Smooth muscle cell of the brain vasculature (primary cell): Measurements from ENCODE around the gene TOP2A.
"Not testable (repeated sequence)": the region's sequence is repeated elsewhere in the genome, so short reads cannot be mapped to it uniquely, and the experiment has no call there.

Experiments
- DNase-seq: peaks from one replicate; pipeline ENCODE4 v3.0.0-alpha.2; 2012; ENCODE audit warnings: low read depth, low spot score

TOP2A gene

DNA sequence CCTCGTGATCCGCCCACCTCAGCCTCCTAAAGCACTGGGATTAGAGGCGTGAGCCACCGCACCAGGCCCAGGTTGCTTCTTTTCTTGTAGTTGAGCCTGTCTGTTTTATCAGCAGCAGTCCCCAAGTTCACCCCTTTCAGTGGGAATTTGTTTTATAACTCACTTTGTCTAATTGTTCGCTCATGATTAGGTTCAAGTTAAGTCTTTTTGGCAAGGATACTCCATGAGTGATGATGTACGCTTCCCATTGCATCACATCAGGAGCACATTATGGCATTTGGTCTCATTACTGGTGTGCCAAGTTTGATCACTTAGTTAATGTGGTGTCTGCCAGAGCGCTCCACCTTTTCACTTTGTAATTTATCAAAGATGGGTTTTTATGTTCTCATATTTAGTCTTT lies 38.7 kb downstream of the TOP2A start:
- no peak for DNase-seq

DNA sequence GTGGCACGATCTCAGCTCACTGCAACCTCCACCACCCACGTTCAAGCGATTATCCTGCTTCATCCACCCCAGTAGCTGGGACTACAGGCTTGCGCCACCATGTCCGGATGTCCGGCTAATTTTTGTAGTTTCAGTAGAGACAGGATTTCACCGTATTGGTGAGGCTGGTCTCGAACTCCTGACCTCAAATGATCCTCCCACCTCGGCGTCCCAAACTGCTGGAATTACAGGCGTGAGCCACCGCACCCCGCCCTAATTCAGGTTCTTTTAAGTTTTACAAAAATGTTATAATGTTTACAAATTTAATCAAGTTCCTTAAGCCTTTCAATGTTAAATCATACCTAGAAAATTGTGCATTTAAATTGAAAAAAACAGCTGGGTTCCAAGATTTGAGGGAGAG lies 39.9 kb downstream of the TOP2A start:
- DNase-seq: no peak

DNA sequence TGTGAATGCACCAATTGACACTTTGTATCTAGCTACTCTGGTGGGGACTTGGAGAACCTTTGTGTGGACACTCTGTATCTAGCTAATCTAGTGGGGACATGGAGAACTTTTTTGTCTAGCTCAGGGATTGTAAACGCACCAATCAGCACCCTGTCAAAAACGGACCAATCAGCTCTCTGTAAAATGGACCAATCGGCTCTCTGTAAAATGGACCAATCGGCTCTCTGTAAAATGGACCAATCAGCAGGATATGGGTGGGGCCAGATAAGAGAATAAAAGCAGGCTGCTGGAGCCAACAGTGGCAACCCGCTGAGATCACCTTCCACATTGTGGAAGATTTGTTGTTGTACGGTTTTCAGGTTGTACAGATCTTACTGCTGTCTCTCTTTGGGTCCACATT lies 41.2 kb downstream of the TOP2A start:
- DNase-seq: not testable (repeated sequence)

DNA sequence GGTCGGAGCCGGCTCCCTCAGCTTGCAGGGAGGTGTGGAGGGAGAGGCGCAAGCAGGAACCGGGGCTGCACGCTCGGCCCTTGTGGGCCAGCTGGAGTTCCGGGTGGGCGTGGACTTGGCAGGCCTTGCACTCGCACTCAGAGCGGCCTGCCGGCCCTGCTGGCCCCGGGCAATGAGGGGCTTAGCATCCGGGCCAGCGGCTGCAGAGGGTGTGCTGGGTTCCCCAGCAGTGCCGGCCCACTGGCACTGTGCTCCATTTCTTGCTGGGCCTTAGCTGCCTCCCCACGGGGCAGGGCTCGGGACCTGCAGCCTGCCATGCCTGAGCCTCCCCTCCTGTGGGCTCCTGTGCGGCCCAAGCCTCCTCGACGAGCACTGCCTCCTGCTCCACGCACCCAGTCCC lies 41.9 kb downstream of the TOP2A start:
- not testable (repeated sequence) for DNase-seq

DNA sequence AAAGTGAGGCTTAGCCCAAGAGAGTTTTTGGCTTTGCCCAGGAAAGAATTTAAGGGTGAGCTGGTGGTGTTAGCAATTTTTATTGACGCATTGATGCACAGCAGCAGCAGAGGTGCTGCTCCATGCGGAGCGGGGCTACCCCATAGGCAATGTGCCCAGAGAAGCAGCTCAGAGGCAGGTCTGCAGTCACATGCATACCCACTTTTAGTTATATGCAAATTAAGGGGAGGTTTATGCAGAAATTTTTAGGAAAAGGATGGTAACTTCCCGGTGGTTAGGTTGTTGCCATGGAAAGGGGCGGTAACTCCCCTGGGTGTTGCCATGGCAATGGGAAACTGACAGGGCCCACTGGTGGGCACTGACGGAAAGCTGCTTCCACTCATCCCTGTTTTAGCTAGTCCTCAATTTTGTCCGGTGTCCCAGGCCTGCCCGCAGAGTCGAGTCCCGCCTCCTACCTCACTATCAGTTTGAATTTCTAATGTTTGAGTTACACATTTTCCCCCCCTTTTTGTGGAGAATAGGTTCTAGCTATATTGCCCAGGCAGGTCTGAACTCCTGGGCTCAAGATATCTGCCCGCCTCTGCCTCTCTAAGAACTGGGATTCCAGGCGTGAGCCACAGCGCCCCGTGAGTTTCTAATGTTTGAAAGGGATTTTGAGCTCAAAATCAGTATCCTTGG lies 42.7 kb downstream of the TOP2A start:
- no peak for DNase-seq

DNA sequence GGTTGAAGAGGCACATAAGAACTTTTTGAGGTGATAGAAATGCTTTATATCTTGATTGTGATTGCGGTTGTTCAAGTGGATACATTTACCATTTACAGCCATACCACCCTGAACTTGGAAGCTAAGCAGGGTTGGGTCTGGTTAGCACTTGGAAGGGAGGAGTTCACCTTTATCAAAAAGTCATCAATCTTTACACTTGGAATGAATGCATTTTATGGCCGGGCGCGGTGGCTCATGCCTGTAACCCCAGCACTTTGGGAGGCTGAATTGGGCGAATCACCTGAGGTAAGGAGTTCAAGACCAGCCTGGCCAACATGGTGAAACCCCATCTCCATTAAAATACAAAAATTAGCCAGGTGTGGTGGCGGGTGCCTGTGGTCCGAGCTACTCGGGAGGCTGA lies 43.7 kb downstream of the TOP2A start:
- no peak for DNase-seq

DNA sequence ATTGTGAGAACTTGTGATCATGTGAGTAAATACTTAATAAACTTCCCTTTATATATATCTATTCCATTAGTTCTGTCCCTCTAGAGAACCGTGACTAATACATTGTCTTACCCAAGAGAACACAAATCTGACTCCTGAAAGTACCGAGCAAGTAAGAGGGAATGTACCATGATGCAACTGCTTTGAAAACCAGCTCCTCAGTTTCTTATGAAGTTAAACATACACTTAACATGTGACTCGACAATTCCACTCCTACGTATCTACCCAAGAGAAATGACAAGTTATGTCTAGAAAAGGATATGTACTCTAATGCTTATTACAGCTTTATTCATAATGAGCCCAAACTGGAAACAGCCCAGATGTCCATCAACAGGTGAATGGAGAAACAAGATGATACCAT lies 44.4 kb downstream of the TOP2A start:
- no peak for DNase-seq

DNA sequence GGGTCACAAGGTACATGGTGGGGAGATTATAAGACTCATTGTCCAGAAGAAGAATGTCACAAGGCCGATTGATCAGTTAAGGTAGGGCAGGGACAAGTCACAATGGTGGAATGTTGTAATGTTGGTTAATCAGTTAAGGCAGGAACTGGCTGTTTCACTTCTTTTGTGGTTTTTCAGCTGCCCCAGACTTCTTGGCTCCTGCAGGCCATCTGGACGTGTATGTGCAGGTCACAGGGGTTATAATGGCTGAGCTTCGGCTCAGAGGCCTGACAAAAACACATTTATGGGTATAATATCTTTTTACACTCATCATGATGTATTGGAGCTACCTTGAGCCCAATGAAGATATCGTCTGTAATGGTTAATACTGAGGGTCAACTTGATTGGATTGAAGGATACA lies 45.1 kb downstream of the TOP2A start:
- not testable (repeated sequence) for DNase-seq

DNA sequence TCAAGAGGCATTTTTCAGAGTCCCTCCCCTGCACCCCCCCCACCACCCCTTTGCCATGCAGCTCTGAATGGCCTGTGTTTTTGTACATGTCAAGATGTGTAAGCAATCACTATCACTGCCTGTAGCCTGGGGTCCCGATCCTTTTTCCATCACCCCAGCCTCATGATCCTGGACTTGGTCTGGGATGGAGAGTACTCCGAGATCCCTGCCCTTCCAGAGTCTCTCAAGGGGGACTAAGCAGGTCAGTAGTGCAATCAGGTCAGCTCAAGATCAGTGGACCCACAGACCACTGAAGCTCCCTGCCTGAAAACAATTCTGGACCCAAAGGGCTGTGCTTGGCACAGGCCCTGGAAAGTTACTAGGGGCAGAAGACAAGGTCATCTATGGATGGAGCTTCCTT lies 45.7 kb downstream of the TOP2A start:
- DNase-seq: no peak

DNA sequence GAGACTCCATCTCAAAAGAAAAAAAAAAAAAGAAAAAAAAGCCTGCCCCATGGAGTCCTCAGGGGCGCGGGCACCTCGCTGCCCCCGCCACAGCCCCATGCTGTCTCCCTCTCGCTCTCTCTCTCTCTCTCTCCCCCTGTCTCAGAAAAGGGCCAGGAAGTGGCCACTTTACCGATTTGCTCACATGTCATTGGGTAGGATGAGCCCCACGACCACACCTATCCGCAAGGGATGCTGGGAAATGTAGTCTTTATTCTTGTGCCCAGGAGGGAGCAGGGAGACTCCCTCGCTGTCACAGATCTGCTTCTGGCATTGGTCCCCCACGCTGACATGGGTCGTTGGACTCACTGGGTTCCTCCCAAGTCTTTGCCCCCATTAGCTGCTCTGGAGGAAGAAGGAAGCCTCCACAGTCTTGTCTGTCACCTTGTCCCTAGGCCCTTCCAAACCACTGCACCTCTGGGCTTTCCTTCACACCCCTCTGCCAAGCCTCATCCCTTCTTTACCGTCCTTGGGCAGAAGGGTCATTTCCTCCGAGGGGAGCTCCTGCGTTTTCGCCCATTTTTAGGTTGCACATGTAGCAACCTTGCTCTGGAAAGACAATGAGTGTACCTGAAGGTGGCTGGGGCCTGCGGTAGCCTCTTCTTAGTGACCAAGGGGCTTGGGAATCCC lies 46.3 kb downstream of the TOP2A start:
- DNase-seq: no peak

DNA sequence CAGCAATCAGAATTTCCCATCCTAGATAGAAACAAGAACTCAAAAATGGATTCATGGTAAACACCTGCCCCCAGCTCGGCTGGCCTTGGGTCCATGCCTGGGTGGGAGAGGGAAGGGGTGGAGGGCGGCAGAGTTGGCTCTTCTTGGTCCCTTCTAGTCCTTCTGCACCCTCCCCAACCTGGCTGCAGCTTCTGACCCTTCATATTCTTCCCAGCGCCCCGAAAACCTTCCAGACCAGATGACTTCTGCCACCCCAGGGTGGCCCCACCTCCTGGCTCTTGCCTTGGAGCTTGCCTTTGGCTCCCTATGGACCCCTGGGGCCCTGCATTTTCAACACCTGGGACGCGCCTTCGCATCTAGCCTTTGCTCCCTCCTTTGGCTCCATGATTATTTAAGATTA lies 47.8 kb downstream of the TOP2A start:
- no peak for DNase-seq

DNA sequence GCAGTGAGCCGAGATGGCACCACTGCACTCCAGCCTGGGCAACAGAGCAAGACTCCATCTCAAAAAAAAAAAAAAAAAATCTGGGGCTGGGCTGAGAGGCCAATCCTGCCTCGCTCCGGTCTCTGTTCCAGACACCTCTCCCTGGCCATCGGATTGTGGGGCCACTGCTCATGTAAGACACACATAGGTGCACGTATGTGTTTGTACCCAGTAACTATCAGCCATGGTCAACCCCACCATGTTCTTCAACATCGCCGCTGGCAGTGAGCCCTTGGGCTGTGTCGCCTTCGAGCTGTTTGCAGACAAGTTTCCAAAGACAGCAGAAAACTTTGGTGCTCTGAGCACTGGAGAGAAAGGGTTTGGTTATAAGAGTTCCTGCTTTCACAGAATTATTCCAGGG lies 50.0 kb downstream of the TOP2A start:
- DNase-seq: not testable (repeated sequence)

DNA sequence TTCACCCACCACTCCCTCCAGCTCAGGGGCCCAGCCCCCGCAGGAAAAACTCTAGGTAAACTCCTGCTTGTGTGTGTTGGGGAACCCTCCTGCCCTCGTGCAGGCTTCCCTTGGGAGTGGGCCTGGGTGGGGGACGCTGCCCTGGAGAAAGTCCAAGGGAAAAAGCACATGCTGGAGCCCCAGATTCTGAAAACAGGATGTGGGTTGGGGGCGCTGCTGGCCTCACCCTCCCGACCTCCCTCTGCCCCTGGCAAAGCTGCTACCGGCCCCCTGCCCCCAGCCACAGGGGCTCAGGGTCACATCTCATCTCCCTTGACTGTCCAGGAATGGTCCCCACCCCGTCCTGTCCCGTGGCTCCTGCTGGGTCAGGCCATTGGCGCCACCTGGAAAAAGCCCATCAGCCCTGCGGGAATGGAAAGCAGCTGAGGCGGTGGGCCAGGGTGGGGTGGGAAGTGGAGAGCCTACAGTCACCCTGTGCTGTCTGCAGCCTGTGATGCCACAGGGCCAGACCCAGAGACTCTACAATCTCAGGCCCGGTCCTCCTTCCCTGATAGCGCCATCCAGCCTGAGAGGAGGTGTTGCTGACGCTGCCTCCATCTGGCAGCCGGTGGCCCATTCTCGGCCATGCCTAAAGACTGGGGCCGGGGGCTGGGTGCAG lies 50.7 kb downstream of the TOP2A start:
- DNase-seq: no peak

DNA sequence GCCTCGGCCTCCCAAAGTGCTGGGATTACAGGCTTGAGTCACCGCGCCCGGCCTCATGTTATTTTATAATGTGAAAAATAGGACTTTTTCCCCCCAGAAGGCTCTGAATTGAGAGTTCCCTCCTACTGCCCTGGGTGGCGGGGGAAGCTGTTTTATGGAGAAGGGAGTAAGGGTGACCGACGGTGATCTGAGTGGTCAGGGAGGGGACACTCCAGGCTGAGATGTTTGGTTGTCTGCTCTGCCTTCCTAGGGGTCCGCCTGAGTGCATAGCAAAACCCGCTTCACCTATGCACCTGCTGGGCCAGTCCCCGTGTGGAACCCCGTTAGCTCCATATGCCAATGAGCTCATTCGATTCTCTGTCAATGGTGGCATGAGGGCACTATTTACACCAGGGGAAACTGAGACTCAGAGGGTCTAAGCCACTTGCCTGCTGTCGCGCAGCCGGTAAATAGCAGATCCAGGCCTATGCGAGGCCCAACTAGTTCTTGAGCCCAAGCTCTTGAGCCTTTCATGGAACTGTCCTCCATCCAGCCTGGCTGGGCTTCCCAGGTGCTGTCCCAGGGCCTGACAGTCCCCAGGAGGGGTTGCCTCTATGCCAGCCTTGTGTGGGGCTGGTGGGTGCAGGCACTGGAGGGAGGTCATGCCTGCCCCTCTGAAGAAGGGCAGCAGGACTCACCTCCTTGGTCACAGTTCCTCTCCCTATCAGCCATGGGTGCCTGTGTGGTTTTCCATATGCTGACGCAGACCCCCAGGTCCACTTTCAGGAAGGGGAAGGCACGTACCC lies 51.4 kb downstream of the TOP2A start:
- no peak for DNase-seq

DNA sequence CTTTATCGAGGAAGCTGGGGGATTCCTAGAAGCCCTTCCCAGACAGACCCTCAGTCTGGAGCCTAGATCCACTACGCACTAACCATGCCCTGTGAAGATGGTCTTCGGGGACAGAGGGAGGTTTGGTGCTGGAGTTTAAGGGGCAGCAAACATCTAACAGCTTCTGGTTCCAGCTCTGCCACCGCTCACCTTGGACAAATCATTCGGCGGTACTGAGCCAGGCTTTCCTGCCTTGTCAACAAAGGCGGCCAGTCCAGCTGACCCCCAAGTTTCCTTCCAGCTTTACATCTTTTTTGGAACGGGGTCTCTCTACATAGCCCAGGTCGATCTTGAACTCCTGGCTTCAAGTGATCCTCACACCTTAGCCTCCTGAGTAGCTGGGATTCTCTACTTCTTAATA lies 52.8 kb downstream of the TOP2A start:
- DNase-seq: no peak

DNA sequence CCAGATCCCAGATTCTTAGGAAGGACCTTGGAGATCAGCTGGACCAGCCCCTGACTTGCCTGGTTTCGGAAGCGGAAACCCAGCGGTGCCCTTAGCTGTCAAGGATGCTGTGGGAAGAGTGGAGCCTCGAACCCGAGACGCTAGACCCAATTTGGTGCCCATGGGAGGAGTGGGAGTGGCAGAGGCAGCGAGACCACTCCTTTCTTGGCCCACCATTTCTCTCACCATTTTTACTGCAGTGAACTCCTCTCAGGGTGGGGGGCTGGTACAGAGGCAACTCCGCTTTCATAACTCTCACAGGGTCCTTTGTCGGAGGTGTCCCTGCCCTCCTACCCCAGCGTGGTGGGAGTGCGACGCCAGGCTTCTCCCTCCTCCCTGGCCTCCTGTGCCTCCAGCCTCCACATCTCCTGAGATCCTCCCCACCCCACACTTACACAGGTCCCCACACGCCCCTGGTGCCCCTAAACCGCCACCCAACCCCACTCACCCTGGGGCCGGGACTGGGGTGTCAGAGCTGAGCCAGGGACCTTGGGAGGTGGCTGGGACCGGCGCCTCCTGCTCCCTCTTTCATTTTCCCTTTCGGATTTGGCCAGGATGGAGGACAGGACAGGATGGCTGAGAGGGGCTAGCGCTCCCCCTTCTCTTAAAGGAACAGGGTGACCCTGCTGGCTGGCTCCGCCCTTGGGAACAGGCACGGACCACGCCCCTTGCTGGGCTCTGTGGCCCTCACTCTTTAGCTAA lies 53.4 kb downstream of the TOP2A start, which contains the start of gene GJD3:
Gene GJD3, minus strand, starts transcription at position 617 of the 741 bp plus-strand sequence. CDS start 922 bp downstream, outside the sequence.
- DNase-seq: no peak

DNA sequence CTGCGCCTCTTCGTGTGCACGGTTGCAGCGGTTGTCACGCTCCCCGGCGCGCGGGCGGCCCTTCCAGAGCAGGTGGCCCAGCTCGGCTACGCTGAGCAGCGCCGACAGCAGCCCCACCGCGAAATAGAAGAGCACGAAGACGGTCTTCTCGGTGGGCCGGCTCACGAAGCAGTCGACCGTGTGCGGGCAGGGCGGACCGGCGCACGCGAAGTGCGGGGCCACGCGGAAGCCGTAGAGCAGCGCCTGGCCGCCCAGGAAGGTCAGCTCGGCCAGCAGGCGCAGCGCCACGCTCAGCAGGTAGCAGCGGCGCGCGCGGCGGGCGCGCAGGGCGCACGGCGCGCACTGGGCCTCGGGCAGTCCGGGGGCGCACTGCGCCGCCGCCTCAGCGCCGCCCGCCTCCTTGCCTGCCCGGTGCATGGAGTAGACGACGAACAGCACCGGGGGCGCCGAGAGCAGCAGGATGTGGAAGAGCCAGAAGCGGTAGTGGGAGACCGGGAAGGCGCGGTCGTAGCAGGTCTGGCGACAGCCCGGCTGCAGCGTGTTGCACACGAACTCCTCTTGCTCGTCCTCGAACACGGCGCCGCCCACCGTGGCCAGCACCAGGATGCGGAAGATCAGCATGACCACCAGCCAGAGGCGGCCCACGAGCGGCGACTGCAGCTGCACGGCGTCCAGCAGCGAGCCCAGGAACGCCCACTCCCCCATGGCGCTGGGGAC lies 54.4 kb downstream of the TOP2A start:
- no peak for DNase-seq

DNA sequence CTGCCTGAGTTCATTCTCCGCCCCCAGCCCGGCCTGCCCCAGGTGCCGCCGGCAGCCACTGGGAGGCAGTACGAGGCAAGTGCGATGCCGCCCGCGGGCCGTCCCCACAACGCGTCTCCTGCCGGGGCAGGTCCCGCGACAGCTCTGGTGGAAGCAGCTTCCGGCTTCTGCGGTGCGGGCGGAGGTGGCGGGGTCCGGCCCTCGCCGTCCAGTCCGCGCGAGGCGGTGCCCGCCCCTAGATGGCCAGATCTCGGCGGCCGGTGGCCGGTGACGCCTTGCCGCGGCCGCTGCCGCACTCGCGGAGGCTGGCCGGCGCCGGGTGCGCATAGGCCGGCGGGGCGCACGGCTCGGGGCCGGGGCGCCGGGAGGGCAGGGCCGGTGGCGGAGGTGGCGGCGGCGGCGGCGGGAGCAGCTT lies 55.0 kb downstream of the TOP2A start:
- DNase-seq: no peak

DNA sequence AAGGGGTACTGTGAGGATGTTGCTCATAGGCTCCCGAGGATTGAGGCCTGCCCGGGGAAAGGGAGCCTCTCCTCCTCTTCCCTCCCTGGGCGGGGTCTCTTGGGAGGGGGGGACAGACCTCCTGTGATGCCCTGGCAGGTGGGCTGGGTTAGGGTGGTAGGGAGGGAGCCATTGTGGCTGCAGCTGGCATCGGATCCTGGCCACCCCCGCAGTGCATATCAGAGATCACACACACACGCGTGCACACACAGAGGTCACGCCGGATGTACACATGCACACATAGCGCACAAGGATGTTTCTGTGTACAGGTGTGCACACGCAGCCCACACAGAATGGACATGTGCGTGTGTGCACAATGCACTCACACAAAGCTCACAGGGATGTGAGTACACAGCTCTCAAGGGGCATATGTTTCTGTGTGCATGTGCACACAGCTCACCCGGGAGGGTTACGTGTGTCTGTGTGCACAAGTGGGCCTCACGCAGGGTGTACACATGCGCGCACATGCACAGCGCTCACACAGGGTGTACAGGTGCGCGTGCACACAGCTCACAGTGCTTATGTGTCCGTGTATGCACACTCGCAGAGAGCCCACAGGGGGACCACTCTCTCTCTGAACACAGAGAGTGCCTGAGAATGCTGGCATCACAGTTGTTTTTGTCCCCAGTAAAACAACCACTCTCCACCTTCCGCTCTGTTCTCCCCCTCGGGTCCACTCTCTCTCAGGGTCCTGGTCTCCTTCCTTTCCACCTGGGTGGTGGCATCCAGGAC lies 55.6 kb downstream of the TOP2A start:
- no peak for DNase-seq
